ENCODE results near the gene ZBTB16.

ZBTB16 gene

DNA sequence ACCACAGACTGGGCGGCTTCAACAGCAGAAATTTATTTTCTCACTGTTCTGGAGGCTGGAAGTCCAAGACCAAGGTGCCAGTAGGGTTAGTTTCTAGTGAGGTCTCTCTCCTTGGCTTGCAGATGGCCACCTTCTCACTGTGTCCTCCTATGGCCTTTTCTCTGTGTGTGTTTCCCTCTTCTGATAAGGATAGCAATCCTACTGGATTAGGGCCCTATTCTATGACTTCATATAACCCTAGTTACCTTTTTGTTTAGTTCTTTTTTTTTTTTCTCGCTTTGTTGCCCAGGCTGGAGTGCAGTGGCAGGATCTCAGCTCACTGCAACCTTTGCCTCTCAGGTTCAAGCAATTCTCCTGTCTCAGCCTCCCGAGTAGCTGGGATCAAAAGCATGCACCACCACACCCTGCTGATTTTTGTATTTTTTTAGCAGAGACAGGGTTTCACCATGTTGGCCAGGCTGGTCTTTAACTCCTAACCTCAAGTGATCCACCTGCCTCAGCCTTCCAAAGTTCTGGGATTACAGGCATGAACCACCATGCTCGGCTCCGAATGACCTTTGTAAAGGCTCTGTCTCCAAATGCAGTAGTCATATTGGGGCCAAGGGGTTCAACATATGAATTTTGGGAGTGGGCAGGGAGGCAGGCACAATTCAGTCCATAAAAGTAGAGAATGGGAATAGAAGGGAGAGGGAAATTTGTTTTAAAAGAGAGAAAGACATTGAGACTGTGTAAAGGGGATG, 211.2 kb downstream of the ZBTB16 start:
- no peaks in the 10 kb centered on the region for H3F3A ChIP-seq (ENCODE audit: insufficient read depth, low read length)
- H4K20me1 ChIP-seq (ENCODE audit: insufficient read depth, low read length): no peaks in the 10 kb centered on the region

DNA sequence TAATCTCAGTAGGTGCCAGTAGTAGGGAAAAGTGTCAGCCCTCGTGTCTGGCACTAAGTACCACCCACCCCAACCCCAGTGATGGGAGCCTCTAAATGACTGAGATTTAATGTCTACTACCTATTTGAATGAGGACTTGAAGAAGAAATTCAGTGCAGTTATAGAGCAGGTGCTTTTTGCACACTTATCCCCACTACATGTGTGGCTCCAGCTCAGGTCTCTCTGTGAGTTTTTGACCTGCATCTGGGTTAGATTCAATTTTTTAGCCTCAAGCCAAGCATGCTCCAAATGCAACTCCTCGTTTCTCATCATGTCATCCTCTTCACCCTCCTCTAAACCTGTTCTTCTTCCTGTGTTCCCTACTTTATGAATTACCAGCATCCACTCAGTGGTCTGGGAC, 211.8 kb downstream of the ZBTB16 start:
- Histone ChIP-seq H3K4me3 (ENCODE audit: low read length) (no peak overlapping the region), H3F3A (ENCODE audit: insufficient read depth, low read length) (no peaks in the 10 kb centered on the region), H3K4me2 (ENCODE audit: low read depth, low read length) (no peak overlapping the region), H3K9ac (ENCODE audit: low read length) (no peak overlapping the region), H3K36me3 (replicated peaks; ENCODE audit: insufficient read depth, low read length) (no peaks in the 10 kb centered on the region), H3K27ac (ENCODE audit: low read length) (no peak overlapping the region), H4K20me1 (ENCODE audit: insufficient read depth, low read length) (no peaks in the 10 kb centered on the region), H3K9me2 (replicated peaks; ENCODE audit: insufficient read depth, low read length) (no peaks in the 10 kb centered on the region), H3K9me3 (replicated peaks; ENCODE audit: insufficient read depth, low read length) (no peaks in the 10 kb centered on the region), H3K27me3 (replicated peaks; ENCODE audit: insufficient read depth, low read length) (no peaks in the 10 kb centered on the region), H3K79me2 (ENCODE audit: low read length) (no peaks in the 10 kb centered on the region), H2AFZ (ENCODE audit: low read length) (no peak overlapping the region), H3K4me1 (ENCODE audit: low read length) (no peaks in the 10 kb centered on the region)
- TF ChIP-seq EZH2 (optimal IDR thresholded peaks at IDR 0.05; ENCODE audit: low read depth, low read length) (no peak), EZH2phosphoT487 (IDR thresholded peaks at IDR 0.05; ENCODE audit: low read length) (no peak)
- TF ChIP-seq, protein P1, sequence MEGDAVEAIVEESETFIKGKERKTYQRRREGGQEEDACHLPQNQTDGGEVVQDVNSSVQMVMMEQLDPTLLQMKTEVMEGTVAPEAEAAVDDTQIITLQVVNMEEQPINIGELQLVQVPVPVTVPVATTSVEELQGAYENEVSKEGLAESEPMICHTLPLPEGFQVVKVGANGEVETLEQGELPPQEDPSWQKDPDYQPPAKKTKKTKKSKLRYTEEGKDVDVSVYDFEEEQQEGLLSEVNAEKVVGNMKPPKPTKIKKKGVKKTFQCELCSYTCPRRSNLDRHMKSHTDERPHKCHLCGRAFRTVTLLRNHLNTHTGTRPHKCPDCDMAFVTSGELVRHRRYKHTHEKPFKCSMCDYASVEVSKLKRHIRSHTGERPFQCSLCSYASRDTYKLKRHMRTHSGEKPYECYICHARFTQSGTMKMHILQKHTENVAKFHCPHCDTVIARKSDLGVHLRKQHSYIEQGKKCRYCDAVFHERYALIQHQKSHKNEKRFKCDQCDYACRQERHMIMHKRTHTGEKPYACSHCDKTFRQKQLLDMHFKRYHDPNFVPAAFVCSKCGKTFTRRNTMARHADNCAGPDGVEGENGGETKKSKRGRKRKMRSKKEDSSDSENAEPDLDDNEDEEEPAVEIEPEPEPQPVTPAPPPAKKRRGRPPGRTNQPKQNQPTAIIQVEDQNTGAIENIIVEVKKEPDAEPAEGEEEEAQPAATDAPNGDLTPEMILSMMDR (IDR thresholded peaks at IDR 0.05; ENCODE audit: low read length): no peak
- DNase-seq: no peak

More for the DNA sequence above, 211.2 kb downstream of the ZBTB16 start:
- H3K4me2 ChIP-seq (ENCODE audit: low read depth, low read length): no peak overlapping the region
- H3K9me3 ChIP-seq (replicated peaks; ENCODE audit: insufficient read depth, low read length): no peaks in the 10 kb centered on the region
- no peak overlapping the region for H3K4me3 ChIP-seq (ENCODE audit: low read length)
- no peak for TF ChIP-seq EZH2phosphoT487 (IDR thresholded peaks at IDR 0.05; ENCODE audit: low read length)
- no peak for TF ChIP-seq EZH2 (optimal IDR thresholded peaks at IDR 0.05; ENCODE audit: low read depth, low read length)
- TF ChIP-seq, protein P1 (IDR thresholded peaks at IDR 0.05; ENCODE audit: low read length): no peak
- H3K27ac ChIP-seq (ENCODE audit: low read length): no peak overlapping the region
- no peak overlapping the region for H2AFZ ChIP-seq (ENCODE audit: low read length)
- no peak for DNase-seq
- no peak overlapping the region for H3K9ac ChIP-seq (ENCODE audit: low read length)
- H3K27me3 ChIP-seq (replicated peaks; ENCODE audit: insufficient read depth, low read length): no peaks in the 10 kb centered on the region
- H3K79me2 ChIP-seq (ENCODE audit: low read length): no peaks in the 10 kb centered on the region
- no peaks in the 10 kb centered on the region for H3K9me2 ChIP-seq (replicated peaks; ENCODE audit: insufficient read depth, low read length)
- H3K36me3 ChIP-seq (replicated peaks; ENCODE audit: insufficient read depth, low read length): no peaks in the 10 kb centered on the region
- no peaks in the 10 kb centered on the region for H3K4me1 ChIP-seq (ENCODE audit: low read length)

DNA sequence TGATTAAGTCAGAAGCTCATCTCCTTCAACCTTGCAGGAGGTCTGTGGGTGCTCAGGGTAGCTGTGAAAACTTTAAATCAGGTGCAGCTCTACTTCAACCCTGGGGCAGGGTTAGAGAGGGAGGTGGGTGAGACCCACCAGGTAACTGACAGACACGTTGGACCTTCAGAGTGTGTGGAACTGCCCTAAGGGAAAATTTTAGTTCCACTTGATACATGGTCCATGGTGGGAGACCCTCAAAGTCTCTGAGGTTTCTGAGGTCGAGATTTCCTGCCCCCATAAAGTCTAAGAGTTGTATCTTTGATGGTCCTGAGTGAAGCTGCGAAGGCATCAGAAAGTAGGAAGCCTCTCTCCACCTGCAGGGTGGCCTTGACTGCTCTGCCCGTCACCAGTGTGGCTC, 212.8 kb downstream of the ZBTB16 start:
- Histone ChIP-seq H2AFZ (ENCODE audit: low read length) (no peak overlapping the region), H3K4me3 (ENCODE audit: low read length) (no peak overlapping the region), H3K9ac (ENCODE audit: low read length) (no peak overlapping the region), H3F3A (ENCODE audit: insufficient read depth, low read length) (no peaks in the 10 kb centered on the region), H3K27me3 (replicated peaks; ENCODE audit: insufficient read depth, low read length) (no peaks in the 10 kb centered on the region), H3K36me3 (replicated peaks; ENCODE audit: insufficient read depth, low read length) (no peaks in the 10 kb centered on the region), H3K9me3 (replicated peaks; ENCODE audit: insufficient read depth, low read length) (no peaks in the 10 kb centered on the region), H3K4me2 (ENCODE audit: low read depth, low read length) (no peak overlapping the region), H3K9me2 (replicated peaks; ENCODE audit: insufficient read depth, low read length) (no peaks in the 10 kb centered on the region), H4K20me1 (ENCODE audit: insufficient read depth, low read length) (no peaks in the 10 kb centered on the region), H3K27ac (ENCODE audit: low read length) (no peak overlapping the region), H3K4me1 (ENCODE audit: low read length) (no peaks in the 10 kb centered on the region), H3K79me2 (ENCODE audit: low read length) (no peaks in the 10 kb centered on the region)
- TF ChIP-seq EZH2 (optimal IDR thresholded peaks at IDR 0.05; ENCODE audit: low read depth, low read length) (no peak), EZH2phosphoT487 (IDR thresholded peaks at IDR 0.05; ENCODE audit: low read length) (no peak)
- TF ChIP-seq, protein P1 (IDR thresholded peaks at IDR 0.05; ENCODE audit: low read length): no peak
- DNase-seq: no peak

Measured in MM.1S (cell line).